Astrocyte (in vitro differentiated cells and primary cell): Measurements from ENCODE around the gene ELP4. TPM values are rescaled to one million over a fixed set of nuclear protein-coding genes. Genes with fewer than 3 reads are reported as not detected.

Experiments used
- DNase-seq: peaks from one replicate; pipeline ENCODE4 v3.0.0-alpha.2; 2010; ENCODE audit warnings: low read depth
- FAIRE-seq: peaks from 2 replicates; lab custom pipeline; 2011; peaks lifted over from hg19 to GRCh38; lab: Jason Lieb, UNC
- H2AFZ ChIP-seq: 2 replicates; pipeline ENCODE4 v1.6.0; 2012; ENCODE audit warnings: low read depth, low read length, inconsistent platforms
- H3K27ac ChIP-seq: 2 replicates; pipeline ENCODE4 v1.5.1; 2011; ENCODE audit warnings: low read depth, low read length, inconsistent platforms
- H3K27me3 ChIP-seq: 2 replicates; pipeline ENCODE4 v1.6.0; 2011; ENCODE audit warnings: low read length, inconsistent platforms; ENCODE audit not compliant: insufficient read depth
- H3K36me3 ChIP-seq: 2 replicates; pipeline ENCODE4 v1.5.1; 2011; ENCODE audit warnings: low read length, inconsistent platforms; ENCODE audit not compliant: insufficient read depth
- H3K4me1 ChIP-seq: 2 replicates; pipeline ENCODE4 v1.5.1; 2011; ENCODE audit warnings: low read length, inconsistent platforms; ENCODE audit not compliant: insufficient read depth
- H3K4me2 ChIP-seq: 2 replicates; pipeline ENCODE4 v1.6.0; 2012; ENCODE audit warnings: low read length, inconsistent platforms
- H3K4me3 ChIP-seq: 2 replicates; pipeline ENCODE4 v1.5.1; 2011; ENCODE audit warnings: low read depth, mild to moderate bottlenecking, low read length, inconsistent platforms; ENCODE audit not compliant: insufficient read depth
- H3K79me2 ChIP-seq: 2 replicates; pipeline ENCODE4 v1.6.0; 2012; ENCODE audit warnings: mild to moderate bottlenecking, low read length, inconsistent platforms; ENCODE audit not compliant: insufficient read depth
- H3K9ac ChIP-seq: 2 replicates; pipeline ENCODE4 v1.6.0; 2012; ENCODE audit warnings: mild to moderate bottlenecking, low read length, inconsistent platforms
- H3K9me3 ChIP-seq: 2 replicates; pipeline ENCODE4 v1.5.1; 2012; ENCODE audit warnings: low read depth, mild to moderate bottlenecking, low read length, inconsistent platforms; ENCODE audit not compliant: insufficient read depth
- H4K20me1 ChIP-seq: 2 replicates; pipeline ENCODE4 v1.6.0; 2012; ENCODE audit warnings: low read length, inconsistent platforms; ENCODE audit not compliant: insufficient read depth
- H3K27ac Mint-ChIP-seq: one replicate; pipeline ENCODE4 v1.8.0; 2021; ENCODE audit warnings: mild to moderate bottlenecking, mixed read lengths; ENCODE audit not compliant: unreplicated experiment
- H3K27me3 Mint-ChIP-seq: one replicate; pipeline ENCODE4 v1.8.0; 2021; ENCODE audit warnings: low read depth, mixed read lengths; ENCODE audit not compliant: unreplicated experiment
- H3K36me3 Mint-ChIP-seq: one replicate; pipeline ENCODE4 v1.8.0; 2021; ENCODE audit warnings: low read depth, mixed read lengths; ENCODE audit not compliant: unreplicated experiment
- H3K4me1 Mint-ChIP-seq: one replicate; pipeline ENCODE4 v1.8.0; 2021; ENCODE audit warnings: low read depth, mixed read lengths; ENCODE audit not compliant: unreplicated experiment
- H3K4me3 Mint-ChIP-seq: one replicate; pipeline ENCODE4 v1.8.0; 2021; ENCODE audit warnings: mild to moderate bottlenecking, moderate library complexity, mixed read lengths; ENCODE audit not compliant: unreplicated experiment
- H3K9me3 Mint-ChIP-seq: one replicate; pipeline ENCODE4 v1.8.0; 2021; ENCODE audit warnings: mild to moderate bottlenecking, mixed read lengths; ENCODE audit not compliant: unreplicated experiment
- CTCF ChIP-seq: IDR thresholded peaks from 2 replicates; pipeline ENCODE4 v1.5.1; 2011; ENCODE audit warnings: low read depth, mild to moderate bottlenecking, inconsistent platforms, low read length, moderate library complexity; ENCODE audit not compliant: insufficient read depth
- EZH2 ChIP-seq: IDR thresholded peaks from 2 replicates; pipeline ENCODE4 v1.6.1; 2012; ENCODE audit warnings: mild to moderate bottlenecking, low read length, inconsistent platforms; ENCODE audit not compliant: insufficient read depth
- total RNA-seq: library from RNA; stranded (reverse); gene quantifications from 2 replicates; pipeline ENCODE4 v1.2.1, GENCODE V29; 2021

Gene ELP4
- total RNA-seq, 1 donor from 2014 or later, result 12.9 TPM

- no peak overlapping the region for H3K27ac ChIP-seq
- H3K4me3 ChIP-seq, result no peak overlapping the region
- peaks cover 4% of the 10 kb centered on the region for H3K4me1 Mint-ChIP-seq
- no peaks in the 10 kb centered on the region for H4K20me1 ChIP-seq
- peaks cover 5% of the 10 kb centered on the region for H3K9me3 Mint-ChIP-seq
- FAIRE-seq (no peak), DNase-seq (no peak)
- H3K27me3 ChIP-seq, result no peaks in the 10 kb centered on the region
- no peak overlapping the region for H3K9ac ChIP-seq
- no peak for TF ChIP-seq EZH2
- TF ChIP-seq CTCF, result no peak
- H3K36me3 Mint-ChIP-seq, result no peaks in the 10 kb centered on the region
- H3K4me1 ChIP-seq, result no peaks in the 10 kb centered on the region
- no peaks in the 10 kb centered on the region for H3K27me3 Mint-ChIP-seq
- no peaks in the 10 kb centered on the region for H3K36me3 ChIP-seq
- H3K4me3 Mint-ChIP-seq, result no peak overlapping the region
- H2AFZ ChIP-seq, result no peak overlapping the region
- H3K9me3 ChIP-seq, result no peaks in the 10 kb centered on the region
- H3K4me2 ChIP-seq, result no peak overlapping the region
- H3K27ac Mint-ChIP-seq, result no peak overlapping the region
- H3K79me2 ChIP-seq, result no peaks in the 10 kb centered on the region
Observed at GRCh38 chr11:31582697-31583096, 73.1 kb downstream of the ELP4 start.

GRCh38 chr11:31598454-31598853, 88.9 kb downstream of the ELP4 start:
- Histone ChIP-seq H2AFZ (no peak overlapping the region), H3K27ac (no peak overlapping the region), H3K4me3 (no peak overlapping the region), H3K9me3 (no peaks in the 10 kb centered on the region), H3K36me3 (no peaks in the 10 kb centered on the region), H3K27me3 (no peaks in the 10 kb centered on the region), H3K9ac (no peak overlapping the region), H3K4me2 (no peak overlapping the region), H3K4me1 (no peaks in the 10 kb centered on the region), H3K79me2 (no peaks in the 10 kb centered on the region), H4K20me1 (no peaks in the 10 kb centered on the region)
- H3K4me1 Mint-ChIP-seq, result no peaks in the 10 kb centered on the region
- H3K27me3 Mint-ChIP-seq, result no peaks in the 10 kb centered on the region
- H3K9me3 Mint-ChIP-seq, result no peaks in the 10 kb centered on the region
- FAIRE-seq, result no peak
- no peak for TF ChIP-seq EZH2
- no peak for TF ChIP-seq CTCF
- DNase-seq, result no peak
- H3K36me3 Mint-ChIP-seq, result peaks cover 2% of the 10 kb centered on the region
- H3K27ac Mint-ChIP-seq, result no peak overlapping the region
- H3K4me3 Mint-ChIP-seq, result no peak overlapping the region

- no peaks in the 10 kb centered on the region for H3K9me3 Mint-ChIP-seq
- Histone ChIP-seq H3K27me3 (no peaks in the 10 kb centered on the region), H3K9me3 (no peaks in the 10 kb centered on the region), H3K4me3 (no peak overlapping the region), H3K79me2 (no peaks in the 10 kb centered on the region), H3K4me2 (no peak overlapping the region), H3K9ac (no peak overlapping the region), H3K36me3 (no peaks in the 10 kb centered on the region), H4K20me1 (no peaks in the 10 kb centered on the region), H3K4me1 (no peaks in the 10 kb centered on the region), H3K27ac (no peak overlapping the region), H2AFZ (no peak overlapping the region)
- FAIRE-seq (no peak), DNase-seq (no peak)
- H3K4me1 Mint-ChIP-seq, result no peaks in the 10 kb centered on the region
- no peak for TF ChIP-seq CTCF
- TF ChIP-seq EZH2, result no peak
- H3K36me3 Mint-ChIP-seq, result peaks cover 2% of the 10 kb centered on the region
- H3K27me3 Mint-ChIP-seq, result no peaks in the 10 kb centered on the region
- H3K27ac Mint-ChIP-seq, result no peak overlapping the region
- no peak overlapping the region for H3K4me3 Mint-ChIP-seq
Observed at GRCh38 chr11:31601635-31602282, 92.2 kb downstream of the ELP4 start.
